Stimulated activated CD4-positive, alpha-beta T cell treated with anti-CD3 and anti-CD28 coated beads, Interleukin-4, amount 100 ng/mL, for 4 hours (primary cell): ENCODE measurements around the gene SRL.
"Not testable (repeated sequence)": the region's sequence is repeated elsewhere in the genome, so short reads cannot be mapped to it uniquely, and the experiment has no call there.

Experiments used
- DNase-seq, 2 experiments: peaks; one replicate each; pipeline ENCODE4 v3.0.0-alpha.2; 2020

The SRL gene

GRCh38 chr16:4260360-4260759, 18.5 kb upstream of the SRL start:
- DNase-seq: no peak

GRCh38 chr16:4257646-4258556, 16.0 kb upstream of the SRL start:
- no peak for DNase-seq

- DNase-seq: peak; percentile 99 to 100
Observed at GRCh38 chr16:4253394-4254150, 11.7 kb upstream of the SRL start.

- not testable (repeated sequence) for DNase-seq
Observed at GRCh38 chr16:4253012-4253393, 11.1 kb upstream of the SRL start.

- no peak for DNase-seq
Observed at GRCh38 chr16:4249530-4250308, 7.8 kb upstream of the SRL start.

GRCh38 chr16:4247460-4247784, 5.5 kb upstream of the SRL start:
- no peak for DNase-seq

- no peak for DNase-seq
Observed at GRCh38 chr16:4246777-4247459, 5.0 kb upstream of the SRL start.

GRCh38 chr16:4245077-4245791, 3.4 kb upstream of the SRL start:
- no peak for DNase-seq

GRCh38 chr16:4244254-4245076, 2.6 kb upstream of the SRL start:
- DNase-seq: no peak

GRCh38 chr16:4241258-4241927, 487 bp downstream of the SRL start:
- no peak for DNase-seq

- DNase-seq: no peak
Observed at GRCh38 chr16:4240624-4241023, 1.3 kb downstream of the SRL start.

GRCh38 chr16:4239682-4240175, 2.2 kb downstream of the SRL start:
- DNase-seq: no peak

GRCh38 chr16:4239020-4239419, 2.9 kb downstream of the SRL start:
- DNase-seq: no peak

- DNase-seq: no peak
Observed at GRCh38 chr16:4233431-4233830, 8.4 kb downstream of the SRL start.

- no peak for DNase-seq
Observed at GRCh38 chr16:4232541-4233386, 9.1 kb downstream of the SRL start.

GRCh38 chr16:4231886-4232285, 10.0 kb downstream of the SRL start:
- DNase-seq: no peak

- DNase-seq: no peak
Observed at GRCh38 chr16:4231367-4231766, 10.5 kb downstream of the SRL start.

GRCh38 chr16:4227040-4227332, 14.9 kb downstream of the SRL start:
- DNase-seq: no peak

GRCh38 chr16:4226251-4227039, 15.4 kb downstream of the SRL start:
- no peak for DNase-seq
